Peyer's patch (tissue), 4 donors: ENCODE measurements around the gene MAST2. TPM values are rescaled to one million over a fixed set of nuclear protein-coding genes. Genes with fewer than 3 reads are reported as not detected.
"Not testable (repeated sequence)": the region's sequence is repeated elsewhere in the genome, so short reads cannot be mapped to it uniquely, and the experiment has no call there.

Experiments
- DNase-seq, 3 donors: peaks; one replicate each; pipeline ENCODE4 v3.0.0-alpha.2; 2017 to 2019
- H3K27ac ChIP-seq, 4 donors: fragments of 200-600 bp; sonication (generic); one replicate each; pipeline ENCODE4 v1.5.1; 2016 to 2019
- H3K27me3 ChIP-seq, 2 donors: fragments of 200-600 bp; sonication (generic); one replicate each; pipeline ENCODE4 v1.5.1; 2019
- H3K36me3 ChIP-seq, 3 donors: fragments of 200-600 bp; sonication (generic); one replicate each; pipeline ENCODE4 v1.5.1; 2016 to 2019
- H3K4me1 ChIP-seq, 4 donors: fragments of 200-600 bp; sonication (generic); one replicate each; pipeline ENCODE4 v1.5.1; 2016 to 2019
- H3K4me3 ChIP-seq, 4 donors: fragments of 200-600 bp; sonication (generic); 1 replicate in 3 of 4; 2 replicates in 1 of 4; pipeline ENCODE4 v1.5.1; 2016 to 2019; ENCODE audit warnings: mild to moderate bottlenecking in 1 of 4
- H3K9me3 ChIP-seq, 4 donors: fragments of 200-600 bp; sonication (generic); one replicate each; pipeline ENCODE4 v1.5.1; 2016 to 2019; ENCODE audit warnings: mild to moderate bottlenecking in 1 of 4
- CTCF ChIP-seq, 6 experiments: fragments of 450-650 bp in 4 of 6; fragments of 200-600 bp in 2 of 6; sonication (generic) in 1 of 6; IDR thresholded peaks; one replicate each; pipeline ENCODE4 v1.5.1; 2017 to 2019; ENCODE audit warnings: antibody characterized with exemption in 6 of 6, mild to moderate bottlenecking in 3 of 6, moderate library complexity in 1 of 6
- POLR2A ChIP-seq, 2 donors: fragments of 450-650 bp; IDR thresholded peaks; one replicate each; pipeline ENCODE4 v1.5.1; 2017; ENCODE audit warnings: antibody characterized with exemption in 2 of 2, mild to moderate bottlenecking in 2 of 2, moderate library complexity in 2 of 2
- total RNA-seq, 4 donors: library from RNA; depleted of rRNA; stranded (reverse); fragments of >200 nt; gene quantifications; one replicate each; pipeline ENCODE4 v1.1.0, GENCODE V29; 2016

The MAST2 gene
- total RNA-seq, 4 donors from 2014 or later, result 75.9 to 249 (median 134) TPM

- no peaks in the 10 kb centered on the region for H3K27me3 ChIP-seq
- no peaks in the 10 kb centered on the region for H3K36me3 ChIP-seq
- no peak for DNase-seq
- no peak overlapping the region for H3K4me3 ChIP-seq
- H3K27ac ChIP-seq, result no peak overlapping the region
- no peak for TF ChIP-seq CTCF (IDR thresholded peaks at IDR 0.05)
- no peak for TF ChIP-seq POLR2A (IDR thresholded peaks at IDR 0.05)
- no peaks in the 10 kb centered on the region for H3K9me3 ChIP-seq
- H3K4me1 ChIP-seq, result peaks cover 0 to 14% (median 0%) of the 10 kb centered on the region in 4 donors
Observed at GRCh38 chr1:46044116-46044515, 240.7 kb downstream of the MAST2 start.

GRCh38 chr1:46053734-46054133 is 250.3 kb downstream of the MAST2 start:
- Histone ChIP-seq H3K4me3 (no peak overlapping the region), H3K9me3 (no peaks in the 10 kb centered on the region), H3K27me3 (no peaks in the 10 kb centered on the region), H3K27ac (no peak overlapping the region), H3K4me1 (no peaks in the 10 kb centered on the region), H3K36me3 (no peaks in the 10 kb centered on the region)
- TF ChIP-seq POLR2A (IDR thresholded peaks at IDR 0.05), result no peak
- no peak for TF ChIP-seq CTCF (IDR thresholded peaks at IDR 0.05)
- DNase-seq, result no peak

GRCh38 chr1:46056325-46056724 is 252.9 kb downstream of the MAST2 start:
- TF ChIP-seq POLR2A (IDR thresholded peaks at IDR 0.05) (no peak), CTCF (IDR thresholded peaks at IDR 0.05) (no peak)
- no peaks in the 10 kb centered on the region for H3K27me3 ChIP-seq
- H3K9me3 ChIP-seq, result no peaks in the 10 kb centered on the region
- H3K27ac ChIP-seq, result no peak overlapping the region
- no peak for DNase-seq
- peaks cover 0 to 4% (median 0%) of the 10 kb centered on the region in 3 donors for H3K36me3 ChIP-seq
- no peak overlapping the region for H3K4me3 ChIP-seq
- H3K4me1 ChIP-seq, result no peaks in the 10 kb centered on the region

GRCh38 chr1:46057215-46057614 is 253.8 kb downstream of the MAST2 start:
- H3K9me3 ChIP-seq, H3K27ac ChIP-seq, H3K4me3 ChIP-seq, DNase-seq, H3K36me3 ChIP-seq, H3K4me1 ChIP-seq, H3K27me3 ChIP-seq: not testable (repeated sequence)

GRCh38 chr1:46057781-46058180 is 254.4 kb downstream of the MAST2 start:
- peaks cover 0 to 8% (median 0%) of the 10 kb centered on the region in 3 donors for H3K36me3 ChIP-seq
- H3K27ac ChIP-seq, result no peak overlapping the region
- no peaks in the 10 kb centered on the region for H3K9me3 ChIP-seq
- H3K27me3 ChIP-seq, result no peaks in the 10 kb centered on the region
- TF ChIP-seq CTCF (IDR thresholded peaks at IDR 0.05) (no peak), POLR2A (IDR thresholded peaks at IDR 0.05) (no peak)
- H3K4me3 ChIP-seq, result no peak overlapping the region
- H3K4me1 ChIP-seq, result peaks cover 0 to 7% (median 0%) of the 10 kb centered on the region in 4 donors
- DNase-seq, result no peak

- TF ChIP-seq CTCF (IDR thresholded peaks at IDR 0.05) (no peak), POLR2A (IDR thresholded peaks at IDR 0.05) (no peak)
- Histone ChIP-seq H3K4me3 (no peak overlapping the region), H3K36me3 (peaks cover 0 to 8% (median 0%) of the 10 kb centered on the region in 3 donors), H3K27me3 (no peaks in the 10 kb centered on the region), H3K4me1 (peaks cover 0 to 16% (median 0%) of the 10 kb centered on the region in 4 donors), H3K27ac (no peak overlapping the region), H3K9me3 (no peaks in the 10 kb centered on the region)
- no peak for DNase-seq
Observed at GRCh38 chr1:46058936-46059335, 255.5 kb downstream of the MAST2 start.
